HepG2 (cell line): ENCODE results near the gene TBC1D30.

ENCODE experiments used
- AKNA ChIP-seq: sonication (generic); formaldehyde crosslinking; IDR thresholded peaks from 2 replicates; pipeline ENCODE4 v1.4.0; 2020; ENCODE audit warnings: missing genetic modification reagents, borderline replicate concordance
- BRCA1 ChIP-seq: sonication (generic); formaldehyde crosslinking; IDR thresholded peaks from 2 replicates; pipeline ENCODE4 v1.4.0; 2020; ENCODE audit warnings: missing genetic modification reagents
- CTCF ChIP-seq: sonication (generic); formaldehyde crosslinking; IDR thresholded peaks from 2 replicates; pipeline ENCODE4 v1.5.0; 2020; ENCODE audit warnings: mild to moderate bottlenecking, missing genetic modification reagents, moderate library complexity
- EZH2 ChIP-seq: conservative IDR thresholded peaks from 2 replicates; pipeline ENCODE4 v1.6.1; 2012; ENCODE audit warnings: mild to moderate bottlenecking, low read depth, low read length, moderate library complexity
- JUNB ChIP-seq: sonication (generic); formaldehyde crosslinking; IDR thresholded peaks from 2 replicates; pipeline ENCODE4 v1.8.0; 2022; ENCODE audit warnings: missing genetic modification reagents, mild to moderate bottlenecking, borderline replicate concordance
- TCF7L2 ChIP-seq: IDR thresholded peaks from 2 replicates; pipeline ENCODE4 v1.6.1; 2011; ENCODE audit warnings: mild to moderate bottlenecking, low read depth, low read length, moderate library complexity
- ZGPAT ChIP-seq: IDR thresholded peaks from 2 replicates; pipeline ENCODE4 v1.6.1; 2016; ENCODE audit warnings: mild to moderate bottlenecking
- ZHX1 ChIP-seq: sonication (generic); formaldehyde crosslinking; IDR thresholded peaks from 2 replicates; pipeline ENCODE4 v1.8.1; 2022; ENCODE audit warnings: low read depth, mild to moderate bottlenecking, missing genetic modification reagents
- ZNF10 ChIP-seq: sonication (generic); formaldehyde crosslinking; IDR thresholded peaks from 2 replicates; pipeline ENCODE4 v1.4.0; 2020; ENCODE audit warnings: mild to moderate bottlenecking, low read depth, missing genetic modification reagents, borderline replicate concordance

DNA sequence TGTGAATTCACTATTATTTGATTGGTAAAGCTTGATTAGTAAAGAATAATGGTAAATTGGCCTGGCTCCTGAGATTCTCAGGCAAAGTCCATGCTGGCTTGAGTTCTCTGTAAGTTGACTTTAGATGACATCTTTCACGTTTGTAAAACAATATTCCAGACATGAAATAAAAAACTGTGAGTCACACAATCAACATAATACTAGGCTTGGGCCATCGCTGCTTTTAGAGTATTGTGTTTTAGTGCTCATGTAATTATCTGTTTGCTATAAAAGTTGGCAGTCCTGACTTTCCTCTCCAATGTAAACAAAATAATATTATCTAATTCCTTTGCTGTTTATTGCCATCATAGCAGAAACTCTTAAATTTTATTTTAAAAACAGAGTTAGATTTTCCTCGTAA, 3.9 kb upstream of the TBC1D30 start:
- TF ChIP-seq JUNB (CRISPR knock-in tag), result no peak
- TF ChIP-seq ZGPAT, result no peak
- no peak for TF ChIP-seq CTCF (CRISPR knock-in tag)
- TF ChIP-seq ZNF10 (CRISPR knock-in tag), result no peak
- TF ChIP-seq BRCA1 (CRISPR knock-in tag), result no peak
- TF ChIP-seq TCF7L2, result no peak
- TF ChIP-seq AKNA (CRISPR knock-in tag), result no peak
- TF ChIP-seq ZHX1 (CRISPR knock-in tag), result no peak
- no peak for TF ChIP-seq EZH2
